HG02852 (cell line): ENCODE measurements around the gene TBC1D8.

Experiments used
- ATAC-seq: cut with Tn5 transposase; IDR thresholded peaks from one replicate; pipeline ENCODE4 v1.9.1; 2021; ENCODE audit warnings: mild to moderate bottlenecking, moderate library complexity; ENCODE audit not compliant: unreplicated experiment

Gene TBC1D8

DNA sequence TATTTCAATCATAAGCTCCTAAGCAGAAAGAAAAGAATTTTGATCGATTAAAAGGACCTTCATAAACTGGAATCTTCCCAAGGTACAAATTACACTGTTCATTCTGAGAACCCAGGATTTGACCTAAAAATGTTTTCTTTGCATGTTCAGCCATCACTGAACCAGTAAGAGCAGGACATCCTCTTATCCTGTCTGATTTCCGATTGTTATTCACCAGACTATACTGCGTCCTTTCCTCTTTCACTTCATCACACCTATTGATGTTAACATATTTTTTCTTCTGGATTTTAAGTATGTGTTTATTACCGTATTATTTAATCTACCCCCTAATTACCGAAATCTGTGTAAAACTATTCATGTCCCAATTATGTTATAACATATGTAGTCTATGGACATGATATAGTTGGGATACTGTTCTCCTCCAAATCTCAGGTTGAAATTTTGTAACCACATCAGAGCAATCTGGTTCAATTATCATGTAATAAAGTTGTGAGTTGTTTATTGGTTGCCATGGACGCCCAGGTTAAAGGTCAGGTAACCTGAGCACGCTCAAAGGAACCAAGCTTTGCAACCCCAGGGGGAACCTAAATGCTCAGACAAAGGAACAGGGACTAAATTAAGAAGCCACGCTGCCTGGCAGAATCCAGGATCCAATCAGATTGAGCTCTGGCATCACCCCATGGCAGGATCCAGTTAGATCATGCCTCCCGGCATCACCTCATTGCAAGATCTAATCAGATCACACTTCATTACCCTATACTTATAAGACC, 11.6 kb upstream of the TBC1D8 start:
- no peak for ATAC-seq

GRCh38 chr2:101161658-101162057, 10.5 kb upstream of the TBC1D8 start:
- ATAC-seq, result no peak

- no peak for ATAC-seq
These were observed 9.3 kb upstream of the TBC1D8 start for GRCh38 chr2:101160454-101160853.

DNA sequence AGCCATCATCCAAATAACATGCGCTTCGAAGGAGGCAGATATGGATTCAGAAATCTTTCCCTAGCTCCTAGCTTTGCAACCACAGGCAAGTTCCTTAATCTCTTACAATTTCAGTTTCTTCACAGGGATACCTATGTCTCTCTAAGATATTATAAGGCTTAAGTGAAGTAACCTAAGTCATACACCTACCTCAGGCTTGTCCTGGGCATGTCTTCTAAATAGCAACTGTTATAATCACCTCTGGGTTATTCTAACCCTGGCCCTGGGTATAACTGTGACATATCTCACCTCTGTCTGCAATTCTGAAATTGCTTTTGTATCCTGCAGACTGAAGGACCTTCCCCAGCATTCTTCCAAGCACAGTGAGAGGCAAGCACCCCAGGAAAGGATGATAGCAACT, 8.3 kb upstream of the TBC1D8 start:
- no peak for ATAC-seq

DNA sequence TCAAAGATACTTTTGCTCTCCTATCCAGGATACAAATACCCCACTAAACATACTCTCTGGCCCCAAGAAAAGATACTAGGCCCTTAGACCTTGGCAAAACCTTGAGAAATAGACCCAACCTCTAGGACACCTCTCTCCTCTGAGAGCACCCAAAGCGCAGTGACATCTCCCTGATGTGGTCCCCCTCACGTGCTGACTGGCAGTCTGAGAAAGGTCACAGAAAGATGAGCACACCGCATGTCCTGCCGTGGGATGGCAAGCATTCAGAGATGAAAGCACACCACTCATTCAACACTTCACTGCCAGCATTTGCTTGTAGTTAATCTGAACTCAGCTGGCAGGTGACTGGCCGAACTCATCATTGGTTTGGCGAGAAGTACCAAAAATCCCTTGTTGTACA, 6.1 kb upstream of the TBC1D8 start:
- ATAC-seq, result no peak

GRCh38 chr2:101153787-101154186, 2.6 kb upstream of the TBC1D8 start:
- ATAC-seq, result no peak

GRCh38 chr2:101153077-101153707, 2.0 kb upstream of the TBC1D8 start:
- no peak for ATAC-seq

DNA sequence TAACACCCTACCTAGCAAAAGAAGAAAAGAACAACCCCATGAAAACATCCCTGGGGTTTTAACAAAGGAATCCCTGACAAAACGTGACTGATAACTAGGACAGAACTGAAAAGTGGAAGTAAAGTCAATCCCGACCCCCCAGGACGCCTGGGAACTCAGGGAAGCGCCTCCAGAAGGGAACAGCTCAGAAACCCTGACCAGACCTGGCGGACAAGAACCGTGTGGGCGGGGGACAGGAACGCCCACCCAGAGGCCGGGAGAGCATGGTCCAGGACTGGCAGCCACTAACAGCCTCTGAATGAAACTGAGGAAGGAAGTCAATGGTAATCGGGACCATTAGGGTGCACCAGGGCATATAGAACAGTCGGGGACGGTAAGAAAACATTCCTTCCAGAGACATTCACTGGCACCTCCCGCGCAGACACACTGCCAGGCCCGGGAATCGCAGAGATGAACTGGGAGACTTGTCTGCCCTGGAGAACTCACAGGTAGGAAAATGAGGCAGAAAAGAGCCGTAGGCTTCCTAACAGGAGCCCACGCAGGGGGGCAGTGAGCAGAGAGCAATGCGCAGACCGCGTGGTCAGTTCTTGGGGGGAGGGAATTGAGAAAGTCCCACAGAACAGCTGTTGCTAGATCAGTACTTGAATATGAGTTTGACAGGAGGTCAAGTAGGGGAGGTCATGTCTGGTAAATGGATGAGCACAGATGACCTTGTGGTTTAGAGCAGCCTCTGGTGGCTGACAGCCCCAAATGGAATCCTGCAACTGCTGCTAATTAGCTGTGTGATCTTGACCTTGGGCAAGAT, 1.3 kb upstream of the TBC1D8 start:
- peak; percentile 59 for ATAC-seq

GRCh38 chr2:101151859-101152271, 683 bp upstream of the TBC1D8 start:
- ATAC-seq, result no peak

DNA sequence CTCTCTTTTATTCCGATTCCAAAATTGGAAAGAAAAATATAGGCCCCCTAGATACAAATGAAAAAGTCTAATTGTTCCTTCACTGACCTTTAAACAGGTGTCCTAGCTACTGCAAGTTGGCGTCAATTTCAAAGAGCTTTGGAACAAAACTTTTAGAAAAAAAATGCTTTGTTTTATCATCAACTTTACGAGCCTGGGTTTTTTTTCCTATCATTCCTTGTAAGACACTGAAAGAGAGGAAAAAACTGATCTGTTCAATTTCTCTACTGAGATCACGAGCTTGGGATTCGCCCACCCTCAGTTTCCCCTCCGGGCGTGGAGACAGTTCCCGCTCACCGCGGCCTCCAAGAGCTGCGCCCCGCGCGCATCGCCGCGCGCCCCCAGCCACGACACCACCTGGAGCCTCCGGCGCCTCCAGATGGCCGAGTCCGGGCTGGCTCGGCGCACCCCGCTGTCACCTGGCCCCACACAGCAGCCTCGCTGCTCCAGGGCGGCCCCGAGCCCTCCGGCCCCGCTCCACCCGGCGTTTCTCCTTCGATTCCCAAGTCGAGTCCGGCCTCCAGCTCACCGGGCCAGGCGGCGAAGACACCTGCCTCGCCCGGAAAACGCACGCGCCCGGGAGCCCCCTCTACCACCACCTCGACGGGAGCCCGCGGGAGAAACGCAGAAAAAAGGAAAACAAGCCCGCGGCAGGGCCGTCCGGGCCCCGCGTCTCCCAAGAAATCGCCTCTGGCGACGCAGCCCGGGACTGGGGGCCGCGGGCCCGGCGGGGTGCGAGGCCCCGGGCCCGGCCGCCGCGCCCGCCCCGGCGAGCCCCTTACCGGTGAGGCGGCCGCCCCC, 656 bp downstream of the TBC1D8 start:
- ATAC-seq, result peak; percentile 32

DNA sequence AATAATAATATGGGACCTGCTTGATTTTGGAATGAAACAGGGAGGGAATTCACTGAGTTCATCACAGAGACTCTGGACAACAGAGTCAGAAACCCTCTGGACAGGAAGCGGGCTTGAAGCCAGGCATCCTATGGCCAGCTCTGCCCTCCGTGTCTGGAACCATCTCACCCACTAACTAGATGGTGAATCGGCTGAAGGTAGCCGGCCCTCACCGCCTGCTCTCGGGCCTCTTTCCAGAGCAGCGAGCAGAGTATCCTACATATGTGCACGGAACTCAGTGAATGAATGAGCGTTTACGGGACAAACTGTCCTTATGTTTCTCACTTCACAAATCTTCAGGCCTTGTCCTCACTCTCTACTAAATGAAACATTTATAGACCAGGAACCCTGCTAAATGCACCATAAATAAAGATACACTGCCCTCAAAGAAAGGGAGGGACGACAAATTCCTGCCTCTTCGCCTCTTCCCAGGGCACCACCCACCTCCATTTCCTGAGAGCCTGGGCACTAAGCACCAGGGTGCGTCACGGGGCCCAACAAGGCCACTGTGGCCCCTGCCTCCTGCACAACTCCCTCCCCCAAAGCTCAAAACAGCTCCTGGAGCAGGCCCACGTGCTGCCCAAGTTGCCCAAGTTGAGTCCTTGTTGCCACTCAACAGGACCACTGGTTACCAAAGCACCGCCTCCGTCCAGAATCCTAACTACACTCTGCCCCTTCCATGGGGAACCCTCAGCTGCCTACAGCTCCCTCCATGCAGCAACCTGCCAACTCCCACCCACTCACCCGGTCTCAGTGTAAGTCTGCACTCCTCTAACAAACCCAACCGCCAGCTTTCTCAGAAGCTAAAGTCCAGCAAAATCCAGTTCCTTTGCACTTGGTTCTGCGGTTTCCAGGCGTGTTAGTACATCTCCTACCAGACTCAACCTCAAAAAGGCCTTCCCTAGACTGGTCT, 1.7 kb downstream of the TBC1D8 start:
- ATAC-seq, result no peak

DNA sequence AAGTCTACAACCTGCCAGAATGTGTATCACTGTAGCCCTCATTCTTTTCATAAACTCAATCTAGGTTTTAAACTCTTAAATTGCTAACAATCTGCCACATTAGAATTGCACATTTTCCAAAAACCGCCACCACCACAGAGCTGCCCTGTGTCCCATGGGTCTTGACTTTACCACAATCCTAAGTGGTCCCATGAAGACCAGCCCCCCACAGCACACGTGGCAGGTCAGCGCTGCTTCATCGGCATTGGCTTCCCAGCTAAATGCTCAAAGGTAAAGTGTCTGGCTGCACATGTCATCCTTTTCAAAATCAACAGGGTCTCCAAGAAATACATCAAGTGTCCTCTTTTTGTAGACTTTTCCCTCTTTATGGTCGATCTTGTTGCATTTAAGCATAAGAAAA, 2.4 kb downstream of the TBC1D8 start:
- ATAC-seq, result no peak

- ATAC-seq, result no peak
These were observed 3.2 kb downstream of the TBC1D8 start for GRCh38 chr2:101147971-101148370.

DNA sequence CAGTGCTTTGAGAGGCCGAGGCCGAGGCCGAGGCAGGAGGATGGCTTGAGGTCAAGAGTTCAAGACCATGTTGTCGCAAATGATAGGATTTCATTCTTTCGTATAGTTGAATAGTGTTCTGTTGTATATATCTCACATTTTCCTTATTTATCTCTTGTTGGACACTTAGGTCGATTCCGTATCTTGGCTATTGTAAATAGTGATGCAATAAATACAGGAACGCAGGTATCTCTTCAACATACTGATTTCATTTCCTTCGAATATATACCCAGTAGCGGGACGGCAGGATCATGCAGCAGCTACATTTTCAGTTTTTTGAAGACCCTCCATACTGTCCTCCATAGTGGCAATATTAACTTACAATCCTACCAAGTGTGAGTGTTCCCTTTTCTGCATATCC, 4.1 kb downstream of the TBC1D8 start:
- no peak for ATAC-seq

DNA sequence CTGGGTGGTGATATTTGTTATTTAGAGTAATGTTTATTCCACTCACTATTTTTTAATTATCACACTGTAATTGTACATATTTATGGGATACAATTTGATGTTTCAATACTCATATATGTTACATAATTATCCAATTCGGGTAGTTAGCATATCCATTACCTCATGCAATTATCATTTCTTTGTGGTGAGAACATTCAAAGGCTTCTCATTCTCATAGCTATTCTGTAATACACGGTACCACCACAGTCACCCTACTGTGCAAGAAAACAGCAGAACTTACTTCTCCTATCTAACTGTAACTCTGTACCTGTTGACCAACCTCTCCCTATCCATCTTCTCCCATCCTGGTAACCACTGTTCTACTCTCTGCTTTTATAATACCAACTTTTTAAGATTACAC, 4.6 kb downstream of the TBC1D8 start:
- ATAC-seq, result no peak

- ATAC-seq, result no peak
These were observed 5.8 kb downstream of the TBC1D8 start for GRCh38 chr2:101145406-101145805.

DNA sequence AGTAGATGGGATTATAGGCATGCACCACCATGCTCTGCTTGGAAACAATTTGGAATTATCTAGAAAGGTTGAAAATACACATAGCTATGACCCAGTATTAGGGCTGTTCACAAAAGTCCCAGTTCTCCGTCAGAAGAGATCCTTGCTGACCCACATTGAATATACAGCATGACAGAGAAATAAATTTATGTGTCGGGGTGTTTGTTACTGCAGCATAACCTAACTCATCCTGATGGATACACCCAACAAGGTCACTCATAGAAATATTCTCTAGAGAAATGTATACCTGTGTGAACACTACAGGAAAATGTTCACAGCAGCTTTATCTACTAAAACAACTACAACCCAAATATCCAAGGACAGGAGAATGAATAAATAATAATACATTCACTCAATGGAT, 9.0 kb downstream of the TBC1D8 start:
- ATAC-seq, result no peak

- no peak for ATAC-seq
These were observed 10.1 kb downstream of the TBC1D8 start for GRCh38 chr2:101140978-101141655.

GRCh38 chr2:101140237-101140636, 10.9 kb downstream of the TBC1D8 start:
- no peak for ATAC-seq
